ACC112 (cell line): ENCODE measurements around the gene GNAI3.

Experiments used
- H2AFZ ChIP-seq: fragments of 200-600 bp; sonication (generic); one replicate; pipeline ENCODE4 v1.6.0; 2017; ENCODE audit warnings: antibody characterized with exemption, low read length; ENCODE audit not compliant: unreplicated experiment
- H3K27ac ChIP-seq: fragments of 200-600 bp; sonication (generic); 2 replicates; pipeline ENCODE4 v1.5.1; 2014; ENCODE audit warnings: low read depth, mild to moderate bottlenecking, antibody characterized with exemption, low read length, moderate library complexity
- H3K27me3 ChIP-seq: fragments of 200-600 bp; sonication (generic); 2 replicates; pipeline ENCODE4 v1.6.1; 2014; ENCODE audit warnings: mild to moderate bottlenecking, antibody characterized with exemption, low read length, moderate library complexity, mixed read lengths; ENCODE audit not compliant: insufficient read depth
- H3K36me3 ChIP-seq: fragments of 200-600 bp; sonication (generic); 2 replicates; pipeline ENCODE4 v1.6.1; 2016; ENCODE audit warnings: mild to moderate bottlenecking, antibody characterized with exemption, low read length, moderate library complexity, mixed read lengths; ENCODE audit not compliant: insufficient read depth
- H3K4me1 ChIP-seq: fragments of 200-600 bp; sonication (generic); one replicate; pipeline ENCODE4 v1.6.1; 2016; ENCODE audit warnings: low read length, mixed read lengths; ENCODE audit not compliant: insufficient read depth, unreplicated experiment, control insufficient read depth
- H3K4me3 ChIP-seq: fragments of 200-600 bp; sonication (generic); 2 replicates; pipeline ENCODE4 v1.5.1; 2014; ENCODE audit warnings: mild to moderate bottlenecking, low read depth, low read length
- H3K79me2 ChIP-seq: fragments of 200-600 bp; sonication (generic); one replicate; pipeline ENCODE4 v1.6.0; 2016; ENCODE audit warnings: low read length; ENCODE audit not compliant: control insufficient read depth, unreplicated experiment, insufficient read depth

Gene GNAI3

GRCh38 chr1:109527846-109528695 lies 20.3 kb upstream of the GNAI3 start:
- H3K4me1 ChIP-seq = peaks cover 8% of the 10 kb centered on the region
- no peaks in the 10 kb centered on the region for H3K79me2 ChIP-seq
- H3K27me3 ChIP-seq = peaks cover 22% of the 10 kb centered on the region
- H3K36me3 ChIP-seq = no peaks in the 10 kb centered on the region
- no peak overlapping the region for H3K4me3 ChIP-seq
- H2AFZ ChIP-seq = no peak overlapping the region
- no peak overlapping the region for H3K27ac ChIP-seq

GRCh38 chr1:109528712-109529111 lies 19.7 kb upstream of the GNAI3 start:
- Histone ChIP-seq H2AFZ (no peak overlapping the region), H3K4me1 (peaks cover 8% of the 10 kb centered on the region), H3K36me3 (no peaks in the 10 kb centered on the region), H3K27me3 (peaks cover 20% of the 10 kb centered on the region), H3K4me3 (no peak overlapping the region), H3K79me2 (no peaks in the 10 kb centered on the region), H3K27ac (no peak overlapping the region)

- Histone ChIP-seq H3K36me3 (no peaks in the 10 kb centered on the region), H2AFZ (no peak overlapping the region), H3K79me2 (no peaks in the 10 kb centered on the region), H3K27me3 (peaks cover 20% of the 10 kb centered on the region), H3K4me3 (no peak overlapping the region), H3K27ac (no peak overlapping the region), H3K4me1 (peaks cover 8% of the 10 kb centered on the region)
Observed at GRCh38 chr1:109529881-109530456, 18.4 kb upstream of the GNAI3 start.

- no peaks in the 10 kb centered on the region for H3K36me3 ChIP-seq
- H3K27me3 ChIP-seq = peaks cover 20% of the 10 kb centered on the region
- H3K79me2 ChIP-seq = no peaks in the 10 kb centered on the region
- peaks cover 8% of the 10 kb centered on the region for H3K4me1 ChIP-seq
- H3K4me3 ChIP-seq = no peak overlapping the region
- no peak overlapping the region for H3K27ac ChIP-seq
- no peak overlapping the region for H2AFZ ChIP-seq
Observed at GRCh38 chr1:109530457-109531087, 17.8 kb upstream of the GNAI3 start.

GRCh38 chr1:109531380-109531779 lies 17.0 kb upstream of the GNAI3 start:
- peaks cover 8% of the 10 kb centered on the region for H3K4me1 ChIP-seq
- no peak overlapping the region for H2AFZ ChIP-seq
- no peaks in the 10 kb centered on the region for H3K79me2 ChIP-seq
- no peak overlapping the region for H3K4me3 ChIP-seq
- peaks cover 15% of the 10 kb centered on the region for H3K27me3 ChIP-seq
- no peaks in the 10 kb centered on the region for H3K36me3 ChIP-seq
- H3K27ac ChIP-seq = no peak overlapping the region

- H3K4me3 ChIP-seq = 0 out of 2 replicates have a peak overlapping the region, but pooled peaks have one; percentile 26
- no peak overlapping the region for H2AFZ ChIP-seq
- peaks cover 8% of the 10 kb centered on the region for H3K4me1 ChIP-seq
Observed at GRCh38 chr1:109531826-109532364, 16.5 kb upstream of the GNAI3 start.

GRCh38 chr1:109532365-109533136 lies 15.9 kb upstream of the GNAI3 start:
- Histone ChIP-seq H3K36me3 (no peaks in the 10 kb centered on the region), H3K4me1 (peaks cover 8% of the 10 kb centered on the region), H2AFZ (peak overlapping the region; percentile 95), H3K79me2 (no peaks in the 10 kb centered on the region), H3K4me3 (0 out of 2 replicates have a peak overlapping the region, but pooled peaks have one; percentile 26), H3K27ac (no peak overlapping the region), H3K27me3 (peaks cover 4% of the 10 kb centered on the region; the same call in 1 of the 2 replicates)

More at GRCh38 chr1:109531826-109532364, 16.5 kb upstream of the GNAI3 start:
- no peaks in the 10 kb centered on the region for H3K36me3 ChIP-seq
- peaks cover 11% of the 10 kb centered on the region for H3K27me3 ChIP-seq
- H3K79me2 ChIP-seq = no peaks in the 10 kb centered on the region
- no peak overlapping the region for H3K27ac ChIP-seq

- Histone ChIP-seq H2AFZ (no peak overlapping the region), H3K4me1 (peaks cover 8% of the 10 kb centered on the region), H3K4me3 (no peak overlapping the region), H3K27me3 (no peaks in the 10 kb centered on the region), H3K36me3 (no peaks in the 10 kb centered on the region), H3K27ac (no peak overlapping the region), H3K79me2 (no peaks in the 10 kb centered on the region)
Observed at GRCh38 chr1:109534307-109534858, 14.0 kb upstream of the GNAI3 start.

GRCh38 chr1:109535481-109535880 lies 12.9 kb upstream of the GNAI3 start:
- H3K4me3 ChIP-seq = no peak overlapping the region
- no peaks in the 10 kb centered on the region for H3K79me2 ChIP-seq
- H3K36me3 ChIP-seq = no peaks in the 10 kb centered on the region
- H2AFZ ChIP-seq = no peak overlapping the region
- no peaks in the 10 kb centered on the region for H3K27me3 ChIP-seq
- no peak overlapping the region for H3K27ac ChIP-seq
- H3K4me1 ChIP-seq = peaks cover 8% of the 10 kb centered on the region
